Calu3 (cell line): ENCODE measurements around the gene BBS10. TPM values are rescaled to one million over a fixed set of nuclear protein-coding genes. Genes with fewer than 3 reads are reported as not detected.
"Not testable (repeated sequence)": the region's sequence is repeated elsewhere in the genome, so short reads cannot be mapped to it uniquely, and the experiment has no call there.

ENCODE experiments used
- BruUV-seq: library from RNA; stranded (reverse); fragments of 400-500 nt; replicated peaks from 2 replicates; lab custom pipeline; 2021; lab: Mats Ljungman, UMichigan
- CTCF ChIA-PET: fragments of 300-600 bp; sonication (Branson Sonifier 250); formaldehyde crosslinking; loops from one replicate; lab custom pipeline; 2022; ENCODE audit warnings: antibody characterized with exemption; lab: Charles Lee
- DNase-seq: peaks from one replicate; pipeline ENCODE4 v3.0.0; 2022
- H3K27ac Mint-ChIP-seq: one replicate; pipeline ENCODE4 v1.8.0; 2022; ENCODE audit warnings: mixed read lengths; ENCODE audit not compliant: unreplicated experiment
- H3K27me3 Mint-ChIP-seq: one replicate; pipeline ENCODE4 v1.8.0; 2022; ENCODE audit warnings: mixed read lengths; ENCODE audit not compliant: unreplicated experiment
- H3K36me3 Mint-ChIP-seq: one replicate; pipeline ENCODE4 v1.8.0; 2022; ENCODE audit warnings: mild to moderate bottlenecking, moderate library complexity, mixed read lengths; ENCODE audit not compliant: insufficient read depth, unreplicated experiment
- H3K4me1 Mint-ChIP-seq: one replicate; pipeline ENCODE4 v1.8.0; 2022; ENCODE audit warnings: mild to moderate bottlenecking, low read depth, mixed read lengths; ENCODE audit not compliant: unreplicated experiment
- H3K4me3 Mint-ChIP-seq: one replicate; pipeline ENCODE4 v1.8.0; 2022; ENCODE audit warnings: mild to moderate bottlenecking, low read depth, moderate library complexity, mixed read lengths; ENCODE audit not compliant: unreplicated experiment
- H3K9me3 Mint-ChIP-seq: one replicate; pipeline ENCODE4 v1.8.0; 2022; ENCODE audit warnings: low read depth, mixed read lengths; ENCODE audit not compliant: unreplicated experiment
- CTCF ChIP-seq: fragments of 200-600 bp; IDR thresholded peaks from one replicate; pipeline ENCODE4 v1.8.0; 2022; ENCODE audit warnings: antibody characterized with exemption; ENCODE audit not compliant: unreplicated experiment
- intact Hi-C: fragments of 100-400 bp; cut with micrococcal nuclease; formaldehyde crosslinking; loops from one replicate; pipeline ENCODE4 v1.10.0; 2022; ENCODE audit not compliant: unreplicated experiment
- total RNA-seq: library from RNA; stranded (reverse); gene quantifications from 2 replicates; pipeline ENCODE4 v1.2.3, GENCODE V29; 2022

The BBS10 gene
- total RNA-seq, 1 experiment from 2014 or later, result 11.7 TPM

- no peak for DNase-seq
These were observed 35.8 kb upstream of the BBS10 start for GRCh38 chr12:76383988-76384387.

DNA sequence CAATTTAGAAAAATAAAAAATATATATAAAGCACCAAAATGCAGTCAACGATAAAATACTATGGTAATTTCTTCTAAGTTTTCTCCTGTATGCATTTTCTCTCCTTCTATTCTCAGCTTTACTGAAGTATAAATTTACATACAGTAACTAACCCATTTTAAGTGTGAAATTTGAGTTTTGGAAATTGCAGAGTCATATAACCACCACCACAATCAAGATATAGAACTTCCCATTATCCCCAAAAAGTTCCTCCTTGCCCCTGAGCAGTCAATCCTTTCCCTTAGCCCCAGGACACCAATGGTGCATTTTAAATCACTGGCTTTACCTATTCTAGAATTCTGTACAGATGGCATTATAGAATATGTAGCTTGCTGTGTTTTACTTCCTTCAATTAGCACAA, 31.0 kb upstream of the BBS10 start:
- peaks cover 15% of the 10 kb centered on the region for H3K4me1 Mint-ChIP-seq

More at GRCh38 chr12:76383988-76384387, 35.8 kb upstream of the BBS10 start:
- no peak overlapping the region for H3K4me3 Mint-ChIP-seq
- CTCF ChIA-PET, result no interaction called here
- intact Hi-C loops, result no loop called here
- TF ChIP-seq CTCF, result no peak
- no peak overlapping the region for H3K27ac Mint-ChIP-seq
- BruUV-seq, result no TSS peak
- no peaks in the 10 kb centered on the region for H3K27me3 Mint-ChIP-seq
- no peaks in the 10 kb centered on the region for H3K4me1 Mint-ChIP-seq
- H3K36me3 Mint-ChIP-seq, result no peaks in the 10 kb centered on the region
- no peaks in the 10 kb centered on the region for H3K9me3 Mint-ChIP-seq

DNA sequence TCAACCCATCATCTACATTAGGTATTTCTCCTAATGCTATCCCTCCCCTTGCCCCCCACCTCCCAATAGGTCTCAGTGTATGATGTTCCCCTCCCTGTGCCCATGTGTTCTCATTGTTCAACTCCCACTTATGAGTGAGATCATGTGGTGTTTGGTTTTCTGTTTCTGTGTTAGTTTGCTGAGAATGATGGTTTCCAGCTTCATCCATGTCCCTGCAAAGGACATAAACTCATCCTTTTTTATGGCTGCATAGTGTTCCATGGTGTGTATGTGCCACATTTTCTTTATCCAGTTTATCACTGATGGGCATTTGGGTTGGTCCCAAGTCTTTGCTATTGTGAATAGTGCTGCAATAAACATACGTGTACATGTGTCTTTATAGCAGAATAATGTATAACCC, 28.7 kb upstream of the BBS10 start:
- not testable (repeated sequence) for H3K36me3 Mint-ChIP-seq, H3K27ac Mint-ChIP-seq, H3K27me3 Mint-ChIP-seq, BruUV-seq, H3K9me3 Mint-ChIP-seq, DNase-seq, H3K4me3 Mint-ChIP-seq
- intact Hi-C loops, result loop anchor here (5.0 to 10.0 kb wide), 3 partner anchors 45 to 178 kb away; partner anchors contain the start of gene OSBPL8
- CTCF ChIA-PET, result interaction anchor here (1.2 kb wide), 1 partner anchor 19 kb away, joined by 3 read pairs; no protein-coding TSS in a partner anchor
- H3K4me1 Mint-ChIP-seq, result peaks cover 25% of the 10 kb centered on the region

More for the DNA sequence above, 31.0 kb upstream of the BBS10 start:
- Mint-ChIP-seq H3K9me3 (peaks cover 2% of the 10 kb centered on the region), H3K36me3 (no peaks in the 10 kb centered on the region), H3K4me3 (no peak overlapping the region), H3K27me3 (no peaks in the 10 kb centered on the region), H3K27ac (no peak overlapping the region)
- BruUV-seq, result no TSS peak
- intact Hi-C loops, result loop anchor here (5.0 to 10.0 kb wide), 3 partner anchors 43 to 176 kb away; partner anchors contain the start of gene OSBPL8
- no peak for DNase-seq
- CTCF ChIA-PET, result no interaction called here
- no peak for TF ChIP-seq CTCF

GRCh38 chr12:76375939-76376338, 27.7 kb upstream of the BBS10 start:
- DNase-seq, result no peak
- Mint-ChIP-seq H3K4me1 (peaks cover 25% of the 10 kb centered on the region), H3K36me3 (no peaks in the 10 kb centered on the region), H3K9me3 (peaks cover 2% of the 10 kb centered on the region), H3K27ac (peak overlapping the region; percentile 64), H3K27me3 (no peaks in the 10 kb centered on the region), H3K4me3 (no peak overlapping the region)
- no peak for TF ChIP-seq CTCF
- BruUV-seq, result no TSS peak
- CTCF ChIA-PET, result interaction anchor here (0.7 to 1.5 kb wide), 5 partner anchors 18 to 577 kb away, joined by 3 to 4 read pairs (median 3); no protein-coding TSS in a partner anchor
- intact Hi-C loops, result loop anchor here (5.0 to 10.0 kb wide), 3 partner anchors 46 to 179 kb away; partner anchors contain the start of gene OSBPL8

GRCh38 chr12:76375470-76375869, 27.3 kb upstream of the BBS10 start:
- Mint-ChIP-seq H3K27ac (peak overlapping the region; percentile 64), H3K27me3 (no peaks in the 10 kb centered on the region), H3K4me3 (no peak overlapping the region), H3K9me3 (peaks cover 2% of the 10 kb centered on the region), H3K4me1 (peaks cover 25% of the 10 kb centered on the region), H3K36me3 (no peaks in the 10 kb centered on the region)
- no peak for DNase-seq
- no TSS peak for BruUV-seq
- intact Hi-C loops, result loop anchor here (5.0 to 10.0 kb wide), 3 partner anchors 47 to 179 kb away; partner anchors contain the start of gene OSBPL8
- TF ChIP-seq CTCF, result no peak
- CTCF ChIA-PET, result interaction anchor here (0.6 to 1.5 kb wide), 7 partner anchors 18 to 577 kb away, joined by 3 to 4 read pairs (median 3); no protein-coding TSS in a partner anchor
